Glutamatergic neuron (in vitro differentiated cells): ENCODE data around the gene HOXB4. TPM values are rescaled to one million over a fixed set of nuclear protein-coding genes. Genes with fewer than 3 reads are reported as not detected.

Source experiments
- DNase-seq: peaks from one replicate; pipeline ENCODE4 v3.0.0; 2022
- H3K27ac Mint-ChIP-seq: one replicate; pipeline ENCODE4 v1.8.0; 2020; ENCODE audit warnings: mild to moderate bottlenecking, mixed read lengths, inconsistent platforms; ENCODE audit not compliant: unreplicated experiment
- H3K27me3 Mint-ChIP-seq: one replicate; pipeline ENCODE4 v1.8.0; 2020; ENCODE audit warnings: mild to moderate bottlenecking, moderate library complexity, mixed read lengths, inconsistent platforms; ENCODE audit not compliant: unreplicated experiment
- H3K36me3 Mint-ChIP-seq: one replicate; pipeline ENCODE4 v1.8.0; 2020; ENCODE audit warnings: mild to moderate bottlenecking, mixed read lengths, inconsistent platforms; ENCODE audit not compliant: unreplicated experiment
- H3K4me1 Mint-ChIP-seq: one replicate; pipeline ENCODE4 v1.8.0; 2020; ENCODE audit warnings: mild to moderate bottlenecking, low read depth, mixed read lengths, inconsistent platforms; ENCODE audit not compliant: unreplicated experiment
- H3K4me3 Mint-ChIP-seq: one replicate; pipeline ENCODE4 v1.8.0; 2020; ENCODE audit warnings: mild to moderate bottlenecking, mixed read lengths, inconsistent platforms; ENCODE audit not compliant: unreplicated experiment
- H3K9me3 Mint-ChIP-seq: one replicate; pipeline ENCODE4 v1.8.0; 2020; ENCODE audit warnings: mild to moderate bottlenecking, moderate library complexity, mixed read lengths, inconsistent platforms; ENCODE audit not compliant: unreplicated experiment
- total RNA-seq: library from RNA; stranded (reverse); fragmentation: NEBNext Ultra II Directional; extraction: Animal tissue kit (Norgen Biotek cat#: 25700); gene quantifications from one replicate; pipeline ENCODE4 v1.2.1, GENCODE V29; 2021; ENCODE audit not compliant: unreplicated experiment
- TF ChIP-seq, protein P1 (sequence below): fragments of 200-600 bp; sonication (generic); IDR thresholded peaks from one replicate; pipeline ENCODE4 v1.5.0; 2021; ENCODE audit not compliant: partially characterized antibody, unreplicated experiment

The HOXB4 gene
- total RNA-seq, 1 donor from 2014 or later: not detected

DNA sequence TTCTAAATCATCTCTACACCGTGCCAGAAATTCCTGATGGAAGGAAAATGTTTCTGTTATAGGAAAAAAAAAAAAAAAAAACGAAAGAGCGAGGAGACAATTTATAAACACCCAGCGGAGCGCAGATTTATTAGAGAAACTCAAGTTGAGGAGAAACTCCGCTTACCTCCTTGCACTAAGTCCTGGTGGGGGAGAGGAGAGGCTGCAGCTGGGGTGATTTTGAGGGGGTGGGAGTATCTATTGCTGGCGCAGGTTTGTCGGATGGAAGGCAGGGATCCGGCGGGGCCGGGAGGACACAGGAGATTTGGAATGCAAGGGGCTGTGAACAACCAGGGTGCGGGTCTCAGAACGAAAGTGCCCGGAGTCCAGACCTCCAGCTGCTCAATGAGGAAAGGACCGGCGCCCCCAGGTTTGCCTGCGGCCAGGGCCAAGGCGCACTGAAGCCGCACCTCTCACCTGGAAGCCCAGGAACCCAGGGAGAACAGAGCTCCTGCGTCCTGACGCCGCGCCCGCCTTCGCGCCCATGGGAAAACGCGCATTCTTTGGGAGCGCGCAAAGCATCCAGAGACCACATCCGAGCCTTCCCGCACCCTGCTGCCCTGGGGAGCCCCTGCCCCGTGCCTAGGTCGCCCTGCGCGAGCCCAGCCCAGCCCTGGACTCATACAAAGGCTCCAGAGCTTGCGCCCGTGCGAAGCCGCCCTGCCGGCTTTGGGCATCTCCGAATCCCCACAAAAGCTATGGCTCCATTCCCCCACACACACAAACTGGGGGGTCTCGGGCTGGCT is 39.5 kb upstream of the HOXB4 start:
- Mint-ChIP-seq H3K27ac (no peak overlapping the region), H3K27me3 (peaks cover 59% of the 10 kb centered on the region), H3K9me3 (peaks cover 12% of the 10 kb centered on the region), H3K36me3 (no peaks in the 10 kb centered on the region), H3K4me1 (peaks cover 6% of the 10 kb centered on the region), H3K4me3 (no peak overlapping the region)
- no peak for DNase-seq
- TF ChIP-seq, protein P1, sequence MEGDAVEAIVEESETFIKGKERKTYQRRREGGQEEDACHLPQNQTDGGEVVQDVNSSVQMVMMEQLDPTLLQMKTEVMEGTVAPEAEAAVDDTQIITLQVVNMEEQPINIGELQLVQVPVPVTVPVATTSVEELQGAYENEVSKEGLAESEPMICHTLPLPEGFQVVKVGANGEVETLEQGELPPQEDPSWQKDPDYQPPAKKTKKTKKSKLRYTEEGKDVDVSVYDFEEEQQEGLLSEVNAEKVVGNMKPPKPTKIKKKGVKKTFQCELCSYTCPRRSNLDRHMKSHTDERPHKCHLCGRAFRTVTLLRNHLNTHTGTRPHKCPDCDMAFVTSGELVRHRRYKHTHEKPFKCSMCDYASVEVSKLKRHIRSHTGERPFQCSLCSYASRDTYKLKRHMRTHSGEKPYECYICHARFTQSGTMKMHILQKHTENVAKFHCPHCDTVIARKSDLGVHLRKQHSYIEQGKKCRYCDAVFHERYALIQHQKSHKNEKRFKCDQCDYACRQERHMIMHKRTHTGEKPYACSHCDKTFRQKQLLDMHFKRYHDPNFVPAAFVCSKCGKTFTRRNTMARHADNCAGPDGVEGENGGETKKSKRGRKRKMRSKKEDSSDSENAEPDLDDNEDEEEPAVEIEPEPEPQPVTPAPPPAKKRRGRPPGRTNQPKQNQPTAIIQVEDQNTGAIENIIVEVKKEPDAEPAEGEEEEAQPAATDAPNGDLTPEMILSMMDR: no peak

DNA sequence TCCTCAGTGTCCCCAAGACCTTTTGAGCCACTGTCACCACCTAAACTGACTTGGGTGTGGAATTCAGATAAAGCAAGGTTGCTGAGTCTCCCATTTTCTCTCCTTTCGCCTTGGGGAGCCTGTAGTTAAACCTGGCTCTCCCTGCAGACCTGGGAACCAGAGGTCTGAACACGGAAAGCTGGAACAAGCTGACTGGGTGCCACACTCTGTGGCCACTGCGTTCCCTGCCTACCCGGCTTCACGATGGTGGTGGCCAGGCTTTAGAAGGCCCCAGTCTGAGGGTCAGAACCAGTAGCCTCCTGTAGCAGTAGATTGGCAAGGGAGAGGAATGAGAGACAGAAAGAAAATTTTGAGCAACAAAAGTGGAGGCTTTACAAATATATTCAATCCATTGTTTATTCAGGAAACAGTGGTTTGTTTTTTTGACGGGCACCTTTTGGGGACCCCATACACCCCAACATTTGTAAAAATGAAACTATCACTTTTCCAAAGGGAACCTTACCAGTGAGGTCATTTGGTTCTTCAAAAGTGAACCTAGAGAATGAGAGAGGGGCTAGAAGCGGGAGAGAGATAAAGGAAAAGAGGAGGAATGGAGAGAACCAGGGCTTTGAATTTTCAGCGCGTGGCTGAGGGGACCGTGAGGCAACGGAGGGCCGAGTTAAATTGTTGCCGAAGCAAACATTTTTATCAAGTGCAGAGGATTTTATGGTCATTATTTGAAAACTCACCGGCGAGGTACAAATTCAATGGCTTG is 38.7 kb upstream of the HOXB4 start:
- peaks cover 6% of the 10 kb centered on the region for H3K4me1 Mint-ChIP-seq
- DNase-seq: no peak
- H3K27me3 Mint-ChIP-seq: peaks cover 58% of the 10 kb centered on the region
- no peak overlapping the region for H3K27ac Mint-ChIP-seq
- no peak overlapping the region for H3K4me3 Mint-ChIP-seq
- TF ChIP-seq, protein P1: no peak
- peaks cover 12% of the 10 kb centered on the region for H3K9me3 Mint-ChIP-seq
- H3K36me3 Mint-ChIP-seq: no peaks in the 10 kb centered on the region

DNA sequence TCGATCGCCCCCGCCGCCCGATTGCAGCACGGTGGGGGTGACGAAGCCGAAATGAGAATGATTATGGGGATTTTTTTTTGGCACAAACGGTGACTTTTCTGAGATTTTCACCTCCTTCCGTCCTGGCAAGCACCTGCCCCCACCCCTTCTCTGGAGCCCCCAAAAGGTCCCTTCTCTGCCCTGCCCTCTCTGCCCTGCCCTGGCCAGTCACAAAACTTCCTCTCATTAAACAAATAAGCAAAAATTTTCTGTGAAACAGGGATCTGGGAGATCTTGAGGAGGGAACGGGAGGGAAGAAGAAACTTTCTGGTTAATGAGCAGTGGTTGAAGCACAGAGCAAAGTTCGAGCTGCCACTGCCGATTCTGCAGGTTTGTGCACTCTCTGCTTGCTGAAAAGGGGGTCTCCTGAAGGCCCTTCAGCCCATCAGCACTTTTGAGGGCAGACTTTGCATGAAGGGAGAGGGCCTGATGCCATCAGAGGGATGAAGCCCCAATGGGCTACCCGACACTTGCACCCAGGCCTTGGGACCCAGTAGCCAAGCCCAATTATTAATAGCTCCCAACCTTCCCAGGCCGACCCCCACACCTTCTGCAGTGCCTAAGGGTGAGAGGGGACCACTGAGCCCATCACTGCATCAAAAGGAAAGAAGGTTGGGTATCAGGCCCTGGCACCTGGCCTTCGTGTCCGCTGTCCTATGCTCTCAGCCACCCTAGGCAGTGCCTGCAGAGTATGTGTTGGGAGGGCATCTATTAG is 38.0 kb upstream of the HOXB4 start:
- Mint-ChIP-seq H3K36me3 (no peaks in the 10 kb centered on the region), H3K9me3 (peaks cover 12% of the 10 kb centered on the region), H3K27me3 (peaks cover 59% of the 10 kb centered on the region), H3K27ac (no peak overlapping the region), H3K4me1 (peaks cover 6% of the 10 kb centered on the region), H3K4me3 (no peak overlapping the region)
- TF ChIP-seq, protein P1: no peak
- no peak for DNase-seq

DNA sequence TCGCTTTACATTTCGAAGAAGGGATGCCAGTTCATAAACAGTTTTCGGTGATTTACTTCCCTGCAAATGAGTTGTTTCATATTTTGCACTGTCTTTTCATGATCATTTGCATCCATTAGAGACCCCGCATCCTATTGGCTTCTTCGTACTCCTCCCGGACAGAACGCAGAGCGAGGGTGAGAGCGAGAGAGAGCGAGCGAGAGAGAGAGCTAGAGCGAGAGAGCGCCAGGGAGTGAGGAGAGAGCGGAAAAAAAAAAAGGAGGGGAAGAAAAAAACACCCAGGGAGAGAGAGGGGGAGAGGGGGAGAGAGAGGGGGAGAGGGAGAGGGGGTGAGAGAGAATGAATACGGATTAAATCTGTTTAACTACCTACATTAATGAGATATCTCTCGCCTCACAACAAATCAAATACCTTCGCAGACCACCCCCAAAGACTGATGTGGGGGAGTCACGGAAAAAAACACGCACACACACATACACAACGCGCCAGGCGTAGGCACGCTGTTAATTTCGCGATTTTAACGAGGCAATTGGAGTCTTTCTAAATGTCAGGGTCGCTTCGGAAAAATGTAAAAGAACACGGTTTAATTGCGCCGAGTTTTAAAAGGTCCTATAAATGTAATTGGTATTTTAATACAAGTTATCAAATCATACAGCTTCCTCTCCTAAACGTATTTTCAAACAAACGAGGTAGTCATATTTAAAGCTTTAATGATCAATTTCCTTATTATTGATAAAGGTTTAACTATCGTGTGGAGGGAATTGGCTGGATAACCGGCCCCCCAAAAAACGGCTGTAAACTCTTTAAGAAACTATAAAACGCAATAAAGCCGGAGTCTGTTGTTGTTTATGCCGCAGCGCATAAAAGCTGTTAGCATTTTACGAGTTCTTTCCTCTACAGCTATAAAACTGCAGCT is 37.2 kb upstream of the HOXB4 start, which contains the start of gene HOXB8:
TSS of gene HOXB8 (minus strand) at position 246 of the 916 bp plus-strand sequence. CDS start 588 bp downstream, outside the sequence.
- no peak for DNase-seq
- no peak within 1 kb of the TSS for H3K27ac Mint-ChIP-seq
- H3K27me3 Mint-ChIP-seq: peaks cover 59% of the 10 kb centered on the region
- peaks cover 17% of the 10 kb centered on the region for H3K9me3 Mint-ChIP-seq
- no peaks in the 10 kb centered on the region for H3K36me3 Mint-ChIP-seq
- TF ChIP-seq, protein P1: no peak
- H3K4me3 Mint-ChIP-seq: no peak within 1 kb of the TSS
- peaks cover 6% of the 10 kb centered on the region for H3K4me1 Mint-ChIP-seq
